Measurements from ENCODE around the gene RNF128.
"Not testable (repeated sequence)": the region's sequence is repeated elsewhere in the genome, so short reads cannot be mapped to it uniquely, and the experiment has no call there.

The RNF128 gene

DNA sequence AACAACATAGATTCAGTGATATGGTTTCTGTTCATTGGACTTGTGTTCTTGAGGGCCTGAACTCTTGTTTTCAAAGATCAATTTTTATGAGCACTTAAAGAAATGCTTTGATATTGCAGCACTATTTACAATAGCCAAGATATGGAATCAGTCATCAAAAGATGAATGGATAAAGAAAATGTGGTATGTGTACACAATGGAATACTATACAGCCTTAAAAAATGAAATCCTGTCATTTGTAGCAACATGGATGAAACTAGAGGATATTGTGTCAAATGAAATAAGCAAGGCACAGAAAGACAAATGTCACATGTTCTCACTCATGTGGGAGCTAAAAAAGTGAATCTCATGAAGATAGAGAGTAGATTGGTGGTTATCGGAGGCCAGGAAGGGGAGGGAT is 21.9 kb downstream of the RNF128 start:
- DNase-seq (ENCODE audit: low read depth) = no peak

GRCh38 chrX:106751407-106751806 is 24.9 kb downstream of the RNF128 start:
- no peak for DNase-seq (ENCODE audit: low read depth)

DNA sequence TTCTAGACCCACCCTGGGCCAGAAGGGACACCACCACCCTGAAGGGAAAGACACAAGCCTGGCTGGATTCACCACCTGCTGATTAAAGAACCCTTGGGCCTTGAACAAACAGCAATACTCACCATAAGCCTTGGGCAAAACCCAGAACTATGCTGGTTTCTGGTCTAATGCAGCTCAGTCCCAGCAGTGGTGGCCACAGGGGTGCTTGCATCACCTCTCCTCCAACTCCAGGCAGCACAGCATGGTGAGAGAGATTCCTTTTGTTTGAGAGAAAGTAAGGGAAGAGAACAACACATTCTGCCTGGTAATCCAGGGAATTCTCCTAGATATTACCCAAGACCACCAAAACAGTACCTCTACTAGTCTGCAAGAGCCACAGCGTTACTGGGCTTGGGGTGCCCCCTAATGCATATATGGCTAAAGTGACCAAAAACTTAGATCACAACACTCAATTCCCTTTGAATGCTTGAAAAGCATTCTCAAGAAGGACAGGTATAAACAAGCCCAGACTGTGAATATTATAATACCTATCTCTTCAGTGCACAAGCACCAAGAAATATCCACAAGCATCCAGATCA is 25.7 kb downstream of the RNF128 start:
- DNase-seq (ENCODE audit: low read depth) = no peak

DNA sequence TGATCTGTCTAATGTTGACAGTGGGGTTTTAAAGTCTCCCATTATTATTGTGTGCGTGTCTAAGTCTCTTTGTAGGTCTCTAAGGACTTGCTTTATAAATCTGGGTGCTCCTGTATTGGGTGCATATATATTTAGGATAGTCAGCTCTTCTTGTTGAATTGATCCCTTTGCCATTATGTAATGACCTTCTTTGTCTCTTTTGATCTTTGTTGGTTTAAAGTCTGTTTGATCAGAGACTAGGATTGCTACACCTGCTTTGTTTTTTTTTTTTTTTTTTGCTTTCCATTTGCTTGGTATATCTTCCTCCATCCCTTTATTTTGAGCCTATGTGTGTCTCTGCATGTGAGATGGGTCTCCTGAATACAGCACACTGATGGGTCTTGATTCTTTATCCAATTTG is 42.8 kb downstream of the RNF128 start:
- not testable (repeated sequence) for DNase-seq (ENCODE audit: low read depth)

DNA sequence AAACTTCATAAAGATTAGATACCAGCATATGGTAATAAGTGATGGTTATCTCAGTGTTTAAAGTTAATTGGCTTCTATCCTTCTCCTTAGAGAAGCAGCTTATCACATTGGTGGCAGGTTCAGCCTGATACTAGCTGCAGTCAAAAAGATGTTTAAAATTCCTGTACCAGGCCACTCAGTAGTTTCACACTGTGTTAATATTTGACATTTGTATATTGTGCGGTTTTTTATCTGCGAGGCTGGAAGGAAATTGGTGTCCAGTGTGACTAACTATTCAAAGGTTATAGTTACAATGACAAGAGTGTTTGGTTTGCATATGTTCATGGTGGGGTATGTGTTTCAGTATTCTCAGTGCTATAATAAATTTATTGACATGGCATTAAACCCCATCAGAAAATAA is 48.5 kb downstream of the RNF128 start:
- no peak for DNase-seq (ENCODE audit: low read depth)

- no peak for DNase-seq (ENCODE audit: low read depth)
Observed at GRCh38 chrX:106780264-106780663, 53.8 kb downstream of the RNF128 start.

- no peak for DNase-seq (ENCODE audit: low read depth)
Observed at GRCh38 chrX:106780664-106781377, 54.3 kb downstream of the RNF128 start.

DNA sequence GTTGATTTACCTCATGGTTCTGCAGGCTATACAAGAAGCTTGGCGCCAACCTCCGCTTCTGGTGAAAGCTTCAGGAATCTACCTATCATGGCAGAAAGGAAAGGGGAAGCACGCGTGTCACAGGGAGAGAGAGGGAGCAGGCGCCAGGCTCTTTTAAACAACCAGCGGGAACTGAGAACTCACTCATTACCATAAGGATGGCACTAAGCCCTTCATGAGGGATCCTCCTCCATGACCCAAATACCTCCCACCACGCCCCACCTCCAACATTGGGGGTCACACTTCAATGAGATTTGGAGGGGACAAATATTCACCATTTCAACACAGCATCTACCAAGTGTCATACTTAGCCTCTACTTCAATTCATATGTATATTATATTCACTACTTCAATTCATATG is 57.2 kb downstream of the RNF128 start:
- DNase-seq (ENCODE audit: low read depth) = no peak

- no peak for DNase-seq (ENCODE audit: low read depth)
Observed at GRCh38 chrX:106791495-106791894, 65.0 kb downstream of the RNF128 start.

GRCh38 chrX:106802063-106802387 is 75.5 kb downstream of the RNF128 start:
- no peak for DNase-seq (ENCODE audit: low read depth)

DNA sequence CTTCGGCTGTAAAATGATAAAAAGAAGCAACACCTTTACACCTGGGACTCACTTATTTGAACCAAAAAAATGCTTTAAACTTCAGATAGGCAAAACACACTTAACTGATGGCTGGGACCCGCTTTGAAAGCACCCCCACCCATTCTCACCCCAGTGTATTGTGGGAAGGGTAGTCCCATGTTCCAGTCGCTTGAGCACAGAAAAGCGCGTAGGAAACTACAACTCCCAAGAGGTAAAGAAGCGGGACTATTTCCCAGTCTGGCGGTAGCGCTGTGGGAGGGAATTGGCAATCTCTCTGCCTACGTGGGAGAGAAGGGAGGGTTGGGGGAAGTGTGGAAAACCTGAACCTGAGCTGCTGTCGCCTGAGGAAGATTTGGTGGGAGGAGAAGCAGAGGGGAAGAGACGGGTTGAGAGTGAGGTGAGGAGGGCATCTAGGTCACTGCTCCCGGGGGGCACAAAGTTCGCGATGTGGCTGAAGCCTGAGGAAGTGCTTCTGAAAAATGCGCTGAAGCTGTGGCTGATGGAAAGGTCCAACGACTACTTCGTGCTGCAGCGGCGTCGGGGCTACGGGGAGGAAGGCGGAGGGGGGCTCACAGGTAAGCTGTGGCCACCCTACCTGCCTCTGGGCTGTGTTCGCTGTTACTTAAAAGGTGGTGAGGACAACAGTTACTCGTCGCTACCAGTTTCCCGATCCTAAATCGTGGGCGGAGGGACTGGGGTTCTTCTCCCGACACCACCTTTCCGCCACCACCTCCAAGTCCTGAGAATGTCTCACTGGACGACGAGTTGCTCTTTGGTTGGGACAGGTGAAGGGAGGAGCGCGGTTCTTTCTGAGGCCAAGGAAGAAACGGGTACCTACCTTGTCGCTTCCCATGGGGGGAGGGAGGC is 76.1 kb downstream of the RNF128 start, which contains the start of gene TBC1D8B:
Gene TBC1D8B (plus strand): TSS at position 286 of the 888 bp plus-strand sequence. CDS start 181 bp downstream, at position 467.
- no peak for DNase-seq (ENCODE audit: low read depth)

GRCh38 chrX:106811131-106811910 is 84.8 kb downstream of the RNF128 start:
- no peak for DNase-seq (ENCODE audit: low read depth)

GRCh38 chrX:106812930-106813329 is 86.4 kb downstream of the RNF128 start:
- DNase-seq (ENCODE audit: low read depth) = not testable (repeated sequence)

DNA sequence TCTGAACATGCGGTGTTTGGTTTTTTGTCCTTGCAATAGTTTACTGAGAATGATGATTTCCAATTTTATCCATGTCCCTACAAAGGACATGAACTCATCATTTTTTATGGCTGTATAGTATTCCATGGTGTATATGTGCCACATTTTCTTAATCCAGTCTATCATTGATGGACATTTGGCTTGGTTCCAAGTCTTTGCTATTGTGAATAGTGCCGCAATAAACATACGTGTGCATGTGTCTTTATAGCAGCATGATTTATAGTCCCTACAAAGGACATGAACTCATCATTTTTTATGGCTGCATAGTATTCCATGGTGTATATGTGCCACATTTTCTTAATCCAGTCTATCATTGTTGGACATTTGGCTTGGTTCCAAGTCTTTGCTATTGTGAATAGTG is 87.6 kb downstream of the RNF128 start:
- DNase-seq (ENCODE audit: low read depth) = not testable (repeated sequence)

Measured in activated T-helper 9 cell treated with anti-CD3 and anti-CD28 coated beads, Interleukin-2, amount 50 U/mL, for 16 hours (primary cell).